Epithelial cell of proximal tubule (primary cell): ENCODE data around the gene CD52. TPM values are rescaled to one million over a fixed set of nuclear protein-coding genes. Genes with fewer than 3 reads are reported as not detected.

Experiments
- DNase-seq: peaks from one replicate; pipeline ENCODE4 v3.0.0-alpha.2; 2011; ENCODE audit warnings: low read depth
- H3K4me3 ChIP-seq: 2 replicates; pipeline ENCODE4 v1.5.1; 2011; ENCODE audit warnings: low read depth, mild to moderate bottlenecking, low read length
- CTCF ChIP-seq: conservative IDR thresholded peaks from 2 replicates; pipeline ENCODE4 v1.5.1; 2012; ENCODE audit warnings: low read depth, mild to moderate bottlenecking, low read length
- total RNA-seq: library from RNA; depleted of rRNA; stranded (reverse); fragments of >200 nt; gene quantifications from 2 replicates; pipeline ENCODE4 v1.2.3, GENCODE V29; 2015

Gene CD52
- total RNA-seq, 1 donor from 2014 or later = not detected

GRCh38 chr1:26318338-26319064, 743 bp downstream of the CD52 start:
- H3K4me3 ChIP-seq = no peak overlapping the region
- DNase-seq = no peak
- no peak for TF ChIP-seq CTCF

GRCh38 chr1:26320896-26321295, 3.1 kb downstream of the CD52 start:
- H3K4me3 ChIP-seq = no peak overlapping the region
- TF ChIP-seq CTCF = no peak
- DNase-seq = no peak

- no peak for DNase-seq
- H3K4me3 ChIP-seq = no peak overlapping the region
- peak; percentile 85 for TF ChIP-seq CTCF
Observed at GRCh38 chr1:26321315-26322041, 3.7 kb downstream of the CD52 start.

- no peak for DNase-seq
- no peak overlapping the region for H3K4me3 ChIP-seq
- no peak for TF ChIP-seq CTCF
Observed at GRCh38 chr1:26322042-26322331, 4.2 kb downstream of the CD52 start.

- H3K4me3 ChIP-seq = no peak overlapping the region
- no peak for DNase-seq
- TF ChIP-seq CTCF = no peak
Observed at GRCh38 chr1:26323382-26323781, 5.6 kb downstream of the CD52 start.

GRCh38 chr1:26324550-26324949, 6.8 kb downstream of the CD52 start:
- no peak for TF ChIP-seq CTCF

GRCh38 chr1:26327956-26328362, 10.2 kb downstream of the CD52 start:
- H3K4me3 ChIP-seq = no peak overlapping the region
- DNase-seq = no peak
- no peak for TF ChIP-seq CTCF

More at GRCh38 chr1:26324550-26324949, 6.8 kb downstream of the CD52 start:
- no peak overlapping the region for H3K4me3 ChIP-seq
- DNase-seq = no peak
